GM15510 (cell line): ENCODE data around the gene TRIM44.

Experiments
- POLR2A ChIP-seq: IDR thresholded peaks from 3 replicates; pipeline ENCODE4 v1.6.1; 2011; ENCODE audit warnings: borderline replicate concordance; ENCODE audit not compliant: insufficient read length; ENCODE audit errors: extremely low read depth

The TRIM44 gene

GRCh38 chr11:35800970-35801953, 138.7 kb downstream of the TRIM44 start:
- TF ChIP-seq POLR2A: no peak

DNA sequence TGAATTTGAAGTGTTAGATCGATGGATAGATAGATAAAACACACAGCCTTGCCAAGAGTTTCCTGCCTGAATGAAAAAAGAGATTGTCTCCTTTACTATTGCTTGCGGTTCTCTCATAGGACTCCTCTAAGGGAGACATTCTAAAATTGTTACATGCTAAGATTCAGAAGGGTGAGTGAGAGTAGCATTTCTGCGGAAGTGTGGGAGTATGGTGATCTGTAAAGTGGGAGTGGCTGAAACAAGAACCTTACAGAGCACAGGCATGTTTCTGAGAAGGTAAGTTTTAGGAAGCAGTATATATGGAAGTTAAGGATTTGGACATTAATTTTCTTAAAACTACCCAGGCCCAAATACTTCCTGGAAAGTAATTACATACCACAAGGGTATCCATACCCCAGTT, 139.6 kb downstream of the TRIM44 start:
- no peak for TF ChIP-seq POLR2A

GRCh38 chr11:35802672-35803071, 140.1 kb downstream of the TRIM44 start:
- TF ChIP-seq POLR2A: no peak

DNA sequence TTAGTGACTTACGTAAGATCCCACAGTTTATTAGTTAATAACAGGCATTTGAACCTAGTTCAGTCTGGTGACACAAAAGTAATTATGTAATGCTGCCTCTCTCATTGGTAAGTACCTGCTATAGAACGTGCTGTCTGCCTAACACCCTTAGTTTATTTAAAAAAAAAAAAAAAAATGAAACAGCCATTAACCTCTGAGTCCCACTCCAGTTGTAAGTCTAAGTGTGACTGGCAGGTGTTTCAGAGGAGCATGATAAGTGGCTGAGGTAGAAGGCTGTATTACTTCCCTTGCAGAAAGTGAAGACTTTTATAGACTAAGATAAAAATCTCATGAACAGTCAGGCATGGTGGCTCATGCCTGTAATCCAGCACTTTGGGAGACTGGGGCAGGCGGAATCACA, 140.5 kb downstream of the TRIM44 start:
- no peak for TF ChIP-seq POLR2A

DNA sequence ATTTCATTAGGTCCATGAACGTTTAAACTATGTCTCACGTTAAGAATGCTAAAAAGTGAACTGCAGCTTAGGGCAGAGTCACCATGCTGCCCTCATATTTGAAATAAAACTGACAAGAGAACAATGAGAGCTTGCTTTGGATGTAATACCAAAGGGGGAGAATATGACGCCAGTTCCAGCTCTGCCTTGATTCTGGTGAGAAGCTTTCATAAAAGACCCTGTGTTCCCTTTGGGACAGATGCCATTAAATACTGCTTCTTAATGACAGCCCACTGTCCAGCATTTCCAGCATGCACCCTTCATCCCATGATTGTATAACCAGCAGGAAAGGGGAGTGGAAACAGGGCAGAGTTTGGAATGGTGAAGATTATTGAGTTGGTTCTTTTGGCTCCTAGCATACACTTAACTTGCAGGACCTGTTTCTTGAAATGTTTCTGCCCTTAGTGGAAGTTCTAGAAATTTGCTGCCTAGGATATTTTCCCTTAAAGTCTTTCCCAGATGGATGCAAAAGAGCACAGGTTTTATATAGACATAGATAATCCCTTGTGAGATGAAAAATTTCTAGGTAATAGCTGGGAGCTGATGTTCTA, 142.0 kb downstream of the TRIM44 start:
- no peak for TF ChIP-seq POLR2A

DNA sequence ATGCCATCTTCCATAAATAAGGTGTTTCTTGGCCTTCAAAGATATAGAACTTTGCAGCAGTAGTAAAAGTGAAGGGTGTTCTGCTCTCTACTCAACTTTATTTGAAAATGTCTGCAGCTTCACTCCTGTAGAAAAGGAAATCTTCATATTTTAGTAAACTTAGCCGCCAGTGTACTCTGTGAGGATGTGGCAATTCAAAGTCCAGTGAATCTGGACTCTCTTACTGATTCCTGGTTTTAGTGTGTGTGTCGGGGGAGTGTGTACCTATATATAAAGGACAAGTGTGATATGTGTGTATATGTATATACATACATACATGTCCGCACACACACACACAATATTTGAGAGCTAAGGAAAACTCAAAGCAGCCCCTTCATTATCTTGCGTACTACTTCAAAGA, 147.0 kb downstream of the TRIM44 start:
- no peak for TF ChIP-seq POLR2A

- TF ChIP-seq POLR2A: no peak
Observed at GRCh38 chr11:35810045-35810645, 147.6 kb downstream of the TRIM44 start.

DNA sequence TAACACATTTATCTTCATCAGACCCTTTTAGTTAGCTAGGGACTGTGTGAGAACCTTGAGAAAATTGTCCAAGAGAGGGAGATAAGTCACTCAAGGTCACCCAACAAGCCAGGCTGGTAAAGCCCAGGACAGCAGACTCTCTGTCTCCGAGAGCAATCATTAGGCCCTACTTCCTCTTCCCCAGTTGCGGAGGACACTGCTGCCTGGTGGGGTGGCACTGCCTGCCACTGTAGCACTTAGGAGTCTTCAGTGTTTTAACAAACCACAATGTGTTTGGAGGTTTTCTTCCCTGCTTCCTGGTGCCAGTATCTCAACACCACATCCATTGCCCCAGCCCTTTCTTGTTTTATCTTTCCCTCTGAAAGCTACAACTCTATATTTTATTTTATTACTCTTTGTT, 149.2 kb downstream of the TRIM44 start:
- no peak for TF ChIP-seq POLR2A

GRCh38 chr11:35812828-35813227, 150.3 kb downstream of the TRIM44 start:
- TF ChIP-seq POLR2A: no peak

- TF ChIP-seq POLR2A: no peak
Observed at GRCh38 chr11:35814081-35814695, 151.6 kb downstream of the TRIM44 start.

GRCh38 chr11:35814720-35815305, 152.2 kb downstream of the TRIM44 start:
- TF ChIP-seq POLR2A: no peak

DNA sequence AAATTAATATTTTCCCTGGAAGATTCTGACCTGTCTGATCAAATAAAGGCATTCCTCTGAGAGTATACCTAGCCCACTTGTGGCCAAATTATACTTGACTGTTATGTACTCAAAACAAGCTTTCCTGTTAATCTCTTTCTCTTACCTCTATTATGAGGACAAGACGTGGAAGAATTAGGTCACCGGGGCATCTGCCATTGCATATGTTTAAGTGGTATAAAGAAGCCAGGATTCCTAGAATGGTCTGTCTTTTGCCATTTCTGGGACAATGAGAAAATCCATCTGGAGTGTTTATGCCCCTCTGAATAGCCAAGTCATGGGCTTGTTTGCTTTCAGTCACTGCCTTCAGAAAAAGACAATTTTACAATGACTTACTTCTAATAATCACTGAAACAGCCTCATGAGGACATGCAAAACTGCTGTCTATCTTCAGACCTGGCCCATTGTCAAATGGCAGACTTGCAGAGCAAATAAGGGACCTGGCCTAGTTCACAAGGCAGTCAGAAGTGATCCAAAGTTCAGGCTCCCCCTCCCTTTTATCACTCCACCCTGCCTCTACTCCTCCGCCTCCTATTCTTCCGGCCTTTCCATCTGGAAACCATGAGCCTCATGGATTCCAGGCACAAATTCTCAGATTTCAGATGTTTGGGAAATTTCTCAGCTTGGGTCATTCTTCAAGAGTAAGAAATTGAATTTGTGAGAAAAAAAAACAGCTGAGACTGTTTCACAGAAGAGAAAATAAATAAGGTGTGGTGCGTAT, 153.2 kb downstream of the TRIM44 start:
- TF ChIP-seq POLR2A: no peak

DNA sequence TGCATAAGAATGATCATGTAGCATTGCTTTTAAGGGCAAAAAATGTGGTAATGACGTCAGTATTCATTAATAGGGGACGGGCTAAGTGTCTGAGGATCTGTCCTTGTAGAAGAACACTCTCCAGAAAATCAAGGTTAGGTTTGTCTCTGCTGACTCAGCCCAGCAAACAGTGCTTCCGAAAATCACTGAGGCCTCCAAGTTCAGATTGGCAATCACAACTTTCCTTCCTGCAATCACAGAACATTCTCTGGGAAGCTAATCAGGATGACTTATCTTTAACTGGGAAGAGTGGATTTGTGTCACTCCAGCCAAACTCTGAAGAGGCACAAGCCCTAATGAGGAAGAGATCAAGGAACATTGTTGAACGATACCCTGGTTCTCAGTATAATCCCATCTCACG, 158.0 kb downstream of the TRIM44 start:
- TF ChIP-seq POLR2A: no peak
